ENCODE data around the gene FBXO42. TPM values are rescaled to one million over a fixed set of nuclear protein-coding genes. Genes with fewer than 3 reads are reported as not detected.

The FBXO42 gene
- total and polyA plus RNA-seq, 2 of the 8 experiments (the other 6 are each of a cell fraction or from before 2014, with no cell fraction given): 15.1 to 17.0 TPM

GRCh38 chr1:16324456-16324890 is 27.8 kb downstream of the FBXO42 start (continued):
- TF ChIP-seq ATF3 (IDR thresholded peaks at IDR 0.05; ENCODE audit: insufficient read depth, low read depth, low read length): no peak
- no peak for TF ChIP-seq E2F6 (IDR thresholded peaks at IDR 0.05)
- TF ChIP-seq JUN (IDR thresholded peaks at IDR 0.05; ENCODE audit: low read depth, low read length): no peak
- no peak for TF ChIP-seq NANOG (IDR thresholded peaks at IDR 0.05; ENCODE audit: insufficient read depth, low read depth, low read length, poor library complexity, severe bottlenecking)
- no peak for TF ChIP-seq SRF (IDR thresholded peaks at IDR 0.05; ENCODE audit: low read depth, low read length)
- TF ChIP-seq JUND (IDR thresholded peaks at IDR 0.05; ENCODE audit: low read length): no peak
